T-helper 17 cell (primary cell): ENCODE data around the gene WWOX. TPM values are rescaled to one million over a fixed set of nuclear protein-coding genes. Genes with fewer than 3 reads are reported as not detected.

Experiments used
- ATAC-seq: fragments of 150-1000 bp; cut with Tn5 transposase; 2 replicates; pipeline ENCODE4 v1.10.0; 2021; ENCODE audit warnings: mild to moderate bottlenecking, moderate library complexity
- DNase-seq, 3 donors: peaks; one replicate each; pipeline versions ENCODE4 v3.0.0 to v3.0.0-alpha.2; 2020 to 2021
- H3K9me3 ChIP-seq: one replicate; pipeline ENCODE4 v1.7.0; 2013; ENCODE audit warnings: low read length, mild to moderate bottlenecking; ENCODE audit not compliant: control insufficient read depth, poor library complexity, severe bottlenecking
- H3K27ac Mint-ChIP-seq: one replicate; pipeline ENCODE4 v1.8.0; 2022; ENCODE audit warnings: mild to moderate bottlenecking, moderate library complexity, mixed read lengths
- H3K27me3 Mint-ChIP-seq: one replicate; pipeline ENCODE4 v1.8.0; 2022; ENCODE audit warnings: mixed read lengths
- H3K36me3 Mint-ChIP-seq: one replicate; pipeline ENCODE4 v1.8.0; 2022; ENCODE audit warnings: low read depth, mixed read lengths
- H3K4me1 Mint-ChIP-seq: one replicate; pipeline ENCODE4 v1.8.0; 2022; ENCODE audit warnings: mild to moderate bottlenecking, mixed read lengths
- H3K4me3 Mint-ChIP-seq: one replicate; pipeline ENCODE4 v1.8.0; 2022; ENCODE audit warnings: mild to moderate bottlenecking, moderate library complexity, mixed read lengths
- total RNA-seq, 4 donors: library from RNA in 2 of 4; stranded (reverse) in 2 of 4; gene quantifications; one replicate each; pipeline ENCODE4 v1.2.3 and lab custom pipeline; 2022 to 2026

WWOX gene
- total RNA-seq, 2 donors from 2014 or later: 26.8 to 29.7 TPM

DNA sequence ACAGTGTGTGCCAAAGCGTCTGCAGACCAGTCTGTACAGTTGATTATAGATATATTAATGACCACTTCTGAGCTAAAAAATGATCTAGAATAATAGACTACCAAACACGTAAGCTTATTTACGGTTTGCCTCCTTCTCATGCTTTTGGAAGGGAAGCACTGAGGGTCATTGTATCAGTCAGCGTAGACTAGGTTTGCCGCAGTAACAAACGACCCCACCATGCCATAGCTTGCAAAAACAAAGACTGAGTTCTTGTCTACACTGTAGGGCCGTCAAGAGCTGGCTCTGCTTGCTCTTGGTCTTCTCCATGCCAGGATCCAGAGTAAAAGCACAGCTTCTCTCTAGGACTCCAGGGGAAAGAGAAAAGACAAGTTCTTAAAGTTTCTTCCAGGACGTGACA lies 820.4 kb downstream of the WWOX start:
- Mint-ChIP-seq H3K27ac (no peak overlapping the region), H3K36me3 (peaks cover 2% of the 10 kb centered on the region), H3K4me3 (no peak overlapping the region), H3K27me3 (no peaks in the 10 kb centered on the region), H3K4me1 (peaks cover 16% of the 10 kb centered on the region)
- ATAC-seq: no peak
- no peak for DNase-seq
- no peaks in the 10 kb centered on the region for H3K9me3 ChIP-seq

DNA sequence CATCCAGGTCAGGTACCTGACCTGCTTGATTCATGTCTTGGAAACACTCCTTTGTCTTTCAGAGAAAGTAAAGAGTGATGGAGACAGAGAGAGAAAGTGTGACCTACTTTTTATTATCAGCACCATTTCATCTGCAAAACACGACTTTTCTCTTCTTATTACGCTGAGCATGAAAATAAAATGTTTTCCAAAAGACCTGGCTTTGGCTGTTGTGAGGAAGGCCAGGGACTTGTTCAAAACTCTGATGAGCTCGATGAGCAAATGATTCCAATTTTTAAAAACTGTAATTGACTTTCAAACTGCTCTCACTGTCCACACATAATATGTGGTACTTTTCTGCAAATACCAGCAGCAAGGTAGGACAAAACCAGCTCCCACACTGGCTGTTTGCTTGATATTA lies 821.2 kb downstream of the WWOX start:
- no peaks in the 10 kb centered on the region for H3K27me3 Mint-ChIP-seq
- peaks cover 2% of the 10 kb centered on the region for H3K36me3 Mint-ChIP-seq
- H3K4me1 Mint-ChIP-seq: peaks cover 21% of the 10 kb centered on the region
- H3K4me3 Mint-ChIP-seq: peak overlapping the region; percentile 46
- ATAC-seq (peak; percentile 53), DNase-seq (no peak)
- H3K27ac Mint-ChIP-seq: peak overlapping the region; percentile 6
- no peaks in the 10 kb centered on the region for H3K9me3 ChIP-seq

DNA sequence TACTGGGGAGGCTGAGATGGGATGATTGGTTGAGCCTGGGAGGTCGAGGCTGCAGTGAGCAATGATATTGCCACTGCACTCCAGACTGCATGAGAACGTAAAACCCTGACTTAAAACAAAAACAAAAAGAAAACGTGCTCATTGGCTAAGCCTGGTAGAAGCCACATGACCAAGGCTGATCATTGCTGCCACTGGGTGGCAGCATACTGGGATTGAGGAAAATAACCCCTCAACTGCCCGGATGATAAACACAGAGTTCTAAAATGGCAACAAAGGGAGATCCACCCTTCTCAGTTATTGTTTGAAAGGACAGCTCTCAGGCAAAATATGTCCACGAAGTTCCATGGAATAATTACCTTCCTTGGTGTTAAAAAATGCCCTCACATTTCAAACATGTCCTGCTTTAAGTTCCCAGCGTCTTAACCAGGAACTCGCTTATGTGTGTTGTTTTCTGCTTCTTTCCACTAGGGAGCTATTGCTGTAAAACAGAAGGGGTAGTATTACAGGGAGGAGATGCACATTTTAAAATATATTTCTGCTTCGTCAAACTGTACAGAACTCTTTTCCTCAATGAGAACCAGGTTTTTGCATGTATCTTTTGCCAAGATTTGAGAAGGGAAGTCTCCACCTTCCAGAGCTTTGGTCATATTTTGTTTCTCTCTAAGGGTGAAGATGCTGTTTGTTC lies 825.8 kb downstream of the WWOX start:
- ATAC-seq (peak; percentile 50), DNase-seq (no peak)
- H3K9me3 ChIP-seq: no peaks in the 10 kb centered on the region
- Mint-ChIP-seq H3K27me3 (no peaks in the 10 kb centered on the region), H3K36me3 (peaks cover 2% of the 10 kb centered on the region), H3K27ac (no peak overlapping the region), H3K4me1 (peaks cover 14% of the 10 kb centered on the region), H3K4me3 (no peak overlapping the region)

DNA sequence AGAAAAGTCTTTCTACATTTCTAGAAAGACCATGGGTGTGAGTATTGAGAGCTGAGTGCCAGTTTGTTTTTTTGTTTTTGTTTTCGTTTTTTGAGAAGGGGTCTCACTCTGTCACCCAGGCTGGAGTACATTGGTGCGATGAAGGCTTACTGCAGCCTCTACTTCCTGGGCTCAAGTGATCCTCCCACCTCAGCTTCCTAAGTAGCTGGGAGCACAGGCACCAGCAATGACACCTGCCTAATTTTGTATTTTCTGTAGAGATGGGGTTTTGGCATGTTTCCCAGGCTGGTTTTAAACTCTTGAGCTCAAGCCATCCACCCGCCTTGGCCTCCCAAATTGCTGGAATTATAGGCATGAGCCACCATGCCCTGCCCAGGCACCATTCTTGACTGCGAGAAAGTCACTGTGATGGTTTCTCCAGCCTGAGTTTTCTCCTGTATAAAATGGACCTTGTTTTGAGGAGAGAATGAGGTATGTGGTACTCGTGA lies 827.3 kb downstream of the WWOX start:
- Mint-ChIP-seq H3K36me3 (no peaks in the 10 kb centered on the region), H3K27me3 (no peaks in the 10 kb centered on the region), H3K4me3 (no peak overlapping the region), H3K4me1 (peaks cover 8% of the 10 kb centered on the region), H3K27ac (no peak overlapping the region)
- no peaks in the 10 kb centered on the region for H3K9me3 ChIP-seq
- ATAC-seq (no peak), DNase-seq (no peak)

DNA sequence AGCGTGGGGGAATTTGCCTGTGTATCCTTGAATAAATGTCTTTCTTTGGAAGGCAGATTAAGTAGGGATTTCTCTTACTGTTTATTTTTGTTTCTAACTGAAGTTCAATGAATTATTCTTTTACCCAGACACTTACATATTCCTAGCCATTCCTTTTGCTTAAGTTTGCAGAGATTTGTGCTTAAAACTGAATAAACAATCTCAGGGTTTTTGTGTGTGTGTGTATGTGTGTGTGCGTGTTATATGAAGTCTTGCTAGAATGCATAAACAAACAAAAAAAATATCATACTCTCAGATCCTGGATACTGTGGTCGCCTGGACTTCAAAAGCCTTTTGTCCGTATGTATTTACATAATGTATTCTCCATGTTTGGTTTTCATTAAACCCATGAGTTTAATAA lies 828.3 kb downstream of the WWOX start:
- ATAC-seq: no peak
- H3K36me3 Mint-ChIP-seq: no peaks in the 10 kb centered on the region
- no peaks in the 10 kb centered on the region for H3K27me3 Mint-ChIP-seq
- no peak overlapping the region for H3K4me3 Mint-ChIP-seq
- no peak for DNase-seq
- H3K4me1 Mint-ChIP-seq: peaks cover 8% of the 10 kb centered on the region
- H3K27ac Mint-ChIP-seq: no peak overlapping the region
- no peaks in the 10 kb centered on the region for H3K9me3 ChIP-seq

DNA sequence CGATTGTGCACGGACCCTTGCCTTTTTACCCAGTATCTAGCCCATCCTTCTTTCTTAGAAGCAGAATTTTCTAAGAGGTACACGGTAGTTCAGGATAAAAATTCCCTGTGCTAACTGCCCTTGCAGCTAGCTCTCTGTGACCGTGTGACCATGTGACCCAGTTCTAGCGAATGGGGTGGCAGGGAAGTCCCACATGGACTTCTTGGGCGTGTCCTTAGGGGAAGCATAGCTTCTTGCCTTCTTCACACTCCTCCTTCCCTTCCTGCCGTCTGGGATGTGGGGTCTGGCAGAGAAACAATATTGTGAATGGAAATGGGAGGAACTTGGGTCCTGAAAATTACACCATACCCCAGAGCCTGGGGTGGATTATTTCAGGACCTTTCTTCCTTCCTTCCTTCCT lies 830.4 kb downstream of the WWOX start:
- H3K4me1 Mint-ChIP-seq: peaks cover 5% of the 10 kb centered on the region
- DNase-seq: no peak
- H3K4me3 Mint-ChIP-seq: no peak overlapping the region
- no peak overlapping the region for H3K27ac Mint-ChIP-seq
- H3K27me3 Mint-ChIP-seq: no peaks in the 10 kb centered on the region
- H3K9me3 ChIP-seq: no peaks in the 10 kb centered on the region
- no peak for ATAC-seq
- no peaks in the 10 kb centered on the region for H3K36me3 Mint-ChIP-seq

DNA sequence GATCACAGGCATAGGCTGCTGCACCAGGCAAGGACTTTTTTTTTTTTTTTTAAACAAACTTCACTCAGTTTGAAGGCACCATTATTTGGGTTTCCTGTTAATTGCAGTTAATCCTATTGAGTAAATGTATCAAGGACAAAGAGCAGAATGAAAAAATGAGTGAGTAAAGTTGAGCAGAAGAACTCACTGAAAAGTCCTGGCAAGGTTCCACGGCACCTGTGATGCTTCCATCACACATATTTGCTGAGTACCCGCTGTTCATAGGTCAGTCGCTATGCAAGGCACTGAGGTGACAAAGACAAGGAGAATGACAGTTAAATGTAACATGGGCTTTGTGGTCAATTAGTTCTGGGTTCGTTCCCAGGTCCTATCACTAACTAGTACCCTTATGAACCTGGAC lies 831.1 kb downstream of the WWOX start:
- H3K36me3 Mint-ChIP-seq: no peaks in the 10 kb centered on the region
- H3K27ac Mint-ChIP-seq: no peak overlapping the region
- no peak overlapping the region for H3K4me3 Mint-ChIP-seq
- no peaks in the 10 kb centered on the region for H3K9me3 ChIP-seq
- ATAC-seq (no peak), DNase-seq (no peak)
- no peaks in the 10 kb centered on the region for H3K27me3 Mint-ChIP-seq
- H3K4me1 Mint-ChIP-seq: no peaks in the 10 kb centered on the region

DNA sequence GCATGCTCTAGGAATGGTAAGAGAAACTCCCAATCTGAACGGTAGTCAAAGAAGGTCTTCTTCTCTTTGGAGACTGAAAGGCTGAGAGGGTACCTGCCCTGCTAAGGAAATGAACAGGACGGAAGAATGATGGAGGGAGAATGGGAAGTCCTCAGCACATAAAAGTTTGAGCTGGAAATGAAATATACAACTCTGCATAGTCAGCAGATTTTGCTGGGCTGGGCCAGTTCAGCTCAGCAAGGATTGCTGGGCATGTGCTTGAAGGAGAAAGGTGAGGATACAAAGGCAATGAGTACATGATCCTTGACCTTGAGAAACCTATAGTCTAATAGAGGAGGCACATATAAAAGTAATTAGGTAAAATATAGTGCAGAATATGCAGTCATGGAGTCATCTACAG lies 831.8 kb downstream of the WWOX start:
- no peak for DNase-seq
- no peaks in the 10 kb centered on the region for H3K9me3 ChIP-seq
- no peak overlapping the region for H3K4me3 Mint-ChIP-seq
- no peak overlapping the region for H3K27ac Mint-ChIP-seq
- no peaks in the 10 kb centered on the region for H3K4me1 Mint-ChIP-seq
- ATAC-seq: no peak
- H3K27me3 Mint-ChIP-seq: no peaks in the 10 kb centered on the region
- no peaks in the 10 kb centered on the region for H3K36me3 Mint-ChIP-seq

DNA sequence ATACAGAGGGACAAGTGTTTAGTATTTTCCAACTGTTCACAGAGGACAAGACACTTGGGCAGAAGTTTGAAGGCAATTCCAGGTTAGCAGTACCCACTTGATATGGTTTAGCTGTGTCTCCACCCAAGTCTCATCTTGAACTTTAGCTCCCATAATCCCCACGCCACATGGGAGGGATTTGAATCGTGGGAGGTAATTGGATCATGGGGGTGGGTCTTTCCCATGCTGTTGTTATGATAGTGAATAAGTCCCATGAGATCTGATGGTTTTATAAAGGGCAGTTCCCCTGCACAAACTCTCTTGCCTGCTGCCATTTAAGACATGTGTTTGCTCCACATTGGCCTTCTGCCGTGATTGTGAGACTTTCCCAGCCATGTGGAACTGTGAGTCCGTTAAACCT lies 832.2 kb downstream of the WWOX start:
- Mint-ChIP-seq H3K27ac (no peak overlapping the region), H3K36me3 (no peaks in the 10 kb centered on the region), H3K4me1 (no peaks in the 10 kb centered on the region), H3K4me3 (no peak overlapping the region), H3K27me3 (no peaks in the 10 kb centered on the region)
- no peaks in the 10 kb centered on the region for H3K9me3 ChIP-seq
- DNase-seq: no peak
- ATAC-seq: no peak

DNA sequence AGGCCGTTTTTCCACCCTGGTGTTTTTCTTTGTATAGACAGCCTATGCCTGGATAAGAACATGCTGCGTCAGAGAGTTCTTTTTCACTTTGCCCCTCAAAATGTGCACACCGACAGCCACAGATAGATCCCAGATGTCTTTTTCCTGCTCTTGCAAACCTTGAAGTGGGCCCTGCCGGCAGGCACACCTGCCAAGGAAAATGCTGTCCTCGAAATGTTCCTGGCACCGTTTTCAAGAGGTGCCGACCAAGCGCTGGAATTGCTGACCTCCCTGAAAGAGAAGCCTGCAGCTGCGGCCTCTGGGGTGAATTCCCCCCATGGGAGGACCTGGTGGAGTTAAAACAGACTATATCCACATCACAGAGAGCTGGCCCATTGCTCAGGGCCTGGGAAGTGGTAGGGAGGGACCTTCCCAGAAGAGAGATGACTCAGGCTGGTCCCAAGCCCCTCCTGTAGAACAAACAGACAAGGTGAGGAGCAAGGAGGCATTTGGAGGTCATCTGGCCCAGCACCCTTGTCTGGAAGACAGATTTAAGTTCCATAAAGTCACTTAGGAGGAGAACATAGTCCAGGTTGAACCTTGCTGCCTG lies 833.0 kb downstream of the WWOX start:
- DNase-seq: no peak
- no peaks in the 10 kb centered on the region for H3K4me1 Mint-ChIP-seq
- H3K27me3 Mint-ChIP-seq: no peaks in the 10 kb centered on the region
- no peaks in the 10 kb centered on the region for H3K36me3 Mint-ChIP-seq
- H3K27ac Mint-ChIP-seq: no peak overlapping the region
- no peak for ATAC-seq
- no peaks in the 10 kb centered on the region for H3K9me3 ChIP-seq
- H3K4me3 Mint-ChIP-seq: no peak overlapping the region

DNA sequence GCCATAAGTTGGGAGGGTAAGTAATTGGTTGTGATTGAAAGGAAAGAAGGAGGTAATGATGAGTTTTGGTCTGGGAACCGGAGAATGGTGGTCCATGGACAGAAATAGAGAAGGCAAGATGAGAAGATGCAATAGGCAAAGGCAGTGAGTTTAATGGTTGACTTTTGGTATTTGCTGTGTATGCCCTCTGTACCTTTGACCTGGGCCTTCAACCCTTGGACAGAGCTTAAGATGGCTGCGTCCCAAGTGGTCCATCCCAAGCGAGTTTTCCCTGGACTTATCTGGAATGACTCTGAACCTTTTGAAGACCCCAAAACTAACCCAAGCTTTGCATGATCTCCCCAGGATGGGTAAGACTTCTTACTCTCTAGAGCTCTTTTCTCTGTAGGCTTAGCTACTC lies 836.6 kb downstream of the WWOX start:
- H3K4me3 Mint-ChIP-seq: no peak overlapping the region
- H3K27ac Mint-ChIP-seq: no peak overlapping the region
- H3K9me3 ChIP-seq: no peaks in the 10 kb centered on the region
- ATAC-seq (no peak), DNase-seq (no peak)
- H3K27me3 Mint-ChIP-seq: no peaks in the 10 kb centered on the region
- H3K36me3 Mint-ChIP-seq: peaks cover 2% of the 10 kb centered on the region
- H3K4me1 Mint-ChIP-seq: no peaks in the 10 kb centered on the region

DNA sequence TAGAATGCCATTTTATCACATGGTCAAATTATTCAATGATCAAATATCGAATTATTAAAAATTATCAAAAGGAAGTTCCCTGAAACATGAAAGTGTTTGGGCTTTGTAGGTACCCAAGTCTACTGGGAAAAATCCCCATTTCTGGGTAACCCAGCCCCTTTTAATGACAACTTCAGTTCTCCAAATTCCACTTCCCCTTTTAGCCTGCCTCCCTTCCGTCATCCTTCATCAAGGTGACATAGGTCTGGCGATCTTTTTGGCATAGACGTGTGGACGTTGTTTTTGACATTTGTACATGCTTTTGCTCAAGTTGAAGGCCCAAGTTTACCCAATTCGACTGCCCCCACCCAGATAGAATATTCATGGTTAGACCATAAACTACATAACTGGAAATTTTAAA lies 840.1 kb downstream of the WWOX start:
- Mint-ChIP-seq H3K36me3 (peaks cover 5% of the 10 kb centered on the region), H3K4me3 (no peak overlapping the region), H3K4me1 (no peaks in the 10 kb centered on the region), H3K27me3 (no peaks in the 10 kb centered on the region), H3K27ac (no peak overlapping the region)
- DNase-seq (no peak), ATAC-seq (no peak)
- no peaks in the 10 kb centered on the region for H3K9me3 ChIP-seq

DNA sequence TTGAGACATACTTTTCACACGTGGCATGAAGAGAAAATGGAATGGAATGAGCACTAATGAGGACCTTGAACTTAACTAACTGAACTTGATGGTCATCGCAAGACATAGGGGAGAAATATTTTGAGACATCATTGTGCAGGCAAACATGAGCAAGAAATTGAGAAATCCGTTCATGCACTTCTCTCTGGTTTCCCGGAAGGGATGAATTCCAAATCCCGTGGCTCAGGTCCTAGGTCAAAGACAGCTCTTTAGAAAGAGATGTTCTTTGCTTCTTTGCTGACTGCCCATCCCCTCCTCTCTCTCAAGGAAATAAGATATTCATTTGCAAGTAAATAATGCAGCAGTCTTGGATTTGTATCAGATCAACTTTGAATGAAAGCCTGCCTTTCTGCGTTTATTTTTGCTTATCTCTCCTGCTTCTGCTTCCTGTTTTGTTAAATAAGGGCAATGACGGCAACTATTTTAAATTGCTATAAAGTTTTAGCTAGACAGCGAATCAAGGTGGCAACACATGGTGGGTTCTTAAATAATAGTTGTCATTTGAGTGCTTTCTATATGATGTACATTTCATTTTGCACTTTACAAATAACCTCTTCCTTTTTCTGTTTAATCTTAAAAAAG lies 843.3 kb downstream of the WWOX start:
- ATAC-seq (no peak), DNase-seq (no peak)
- H3K27me3 Mint-ChIP-seq: no peaks in the 10 kb centered on the region
- no peaks in the 10 kb centered on the region for H3K4me1 Mint-ChIP-seq
- peaks cover 5% of the 10 kb centered on the region for H3K36me3 Mint-ChIP-seq
- no peak overlapping the region for H3K27ac Mint-ChIP-seq
- no peaks in the 10 kb centered on the region for H3K9me3 ChIP-seq
- no peak overlapping the region for H3K4me3 Mint-ChIP-seq

DNA sequence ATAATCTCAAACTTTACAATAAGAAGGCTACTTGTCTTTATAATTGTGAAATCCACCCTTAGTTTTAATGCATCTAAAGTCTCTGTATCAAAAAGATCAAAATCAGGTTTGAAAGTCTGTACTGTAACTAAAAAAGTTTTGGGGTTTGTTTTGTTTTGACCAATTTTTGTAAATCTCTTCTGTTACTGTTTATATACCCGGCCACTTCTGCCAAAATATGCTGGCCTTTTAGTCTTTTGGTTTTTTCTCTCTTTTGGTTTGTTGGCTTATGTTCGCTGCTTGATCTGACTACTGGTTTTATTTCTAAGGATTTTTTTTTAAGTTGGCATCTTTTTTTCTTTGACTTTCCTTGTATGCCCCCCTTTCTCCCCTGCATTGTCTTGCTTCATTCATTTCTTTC lies 845.9 kb downstream of the WWOX start:
- Mint-ChIP-seq H3K4me1 (peaks cover 3% of the 10 kb centered on the region), H3K36me3 (peaks cover 6% of the 10 kb centered on the region), H3K4me3 (no peak overlapping the region), H3K27me3 (no peaks in the 10 kb centered on the region), H3K27ac (no peak overlapping the region)
- DNase-seq (no peak), ATAC-seq (no peak)
- no peaks in the 10 kb centered on the region for H3K9me3 ChIP-seq
